PC-3 (cell line): ENCODE measurements around the gene GIMAP4.

Source experiments
- CTCF ChIP-seq: fragments of 300-600 bp; sonication (generic); conservative IDR thresholded peaks from 2 replicates; pipeline ENCODE4 v1.5.1; 2017; ENCODE audit warnings: antibody characterized with exemption, low read depth, mild to moderate bottlenecking, low read length
- EZH2 ChIP-seq: fragments of 300-600 bp; sonication (generic); IDR thresholded peaks from one replicate; pipeline ENCODE4 v1.6.1; 2017; ENCODE audit warnings: antibody characterized with exemption, mild to moderate bottlenecking, low read length; ENCODE audit not compliant: unreplicated experiment

DNA sequence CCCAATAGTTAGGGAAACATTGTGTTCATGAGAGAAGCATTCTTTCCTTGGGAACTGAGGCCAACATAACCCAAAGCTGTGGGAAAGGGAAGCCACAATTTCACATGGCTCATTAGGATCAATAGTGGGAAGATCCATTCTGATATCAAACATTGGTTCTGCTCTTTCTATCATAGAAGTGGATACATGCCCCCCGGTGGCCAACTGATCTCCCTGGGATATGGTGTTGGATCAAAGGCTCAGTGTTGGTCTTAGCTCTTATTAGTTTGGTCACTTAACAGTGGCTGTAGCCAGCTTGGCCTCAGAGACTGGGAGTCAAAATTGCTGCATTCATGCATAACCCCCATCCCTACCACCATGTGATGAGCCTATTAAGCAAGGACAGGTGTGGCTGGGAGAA lies 6.7 kb upstream of the GIMAP4 start:
- TF ChIP-seq CTCF, result no peak
- no peak for TF ChIP-seq EZH2
